Measurements from ENCODE around the gene MYCL. TPM values are rescaled to one million over a fixed set of nuclear protein-coding genes. Genes with fewer than 3 reads are reported as not detected.

Gene MYCL
- total and polyA plus RNA-seq, 2 of the 8 experiments (the other 6 are each of a cell fraction or from before 2014, with no cell fraction given) = 20.3 to 28.8 TPM

GRCh38 chr1:39926820-39927219 lies 25.1 kb upstream of the MYCL start:
- H2AK5ac ChIP-seq (ENCODE audit: low read depth, low read length) = 0 out of 2 replicates have a peak overlapping the region, but pooled peaks have one; percentile 8
- H3K36me3 ChIP-seq (ENCODE audit: control insufficient read depth in 2 of 4, insufficient read depth in 4 of 4, low read length in 3 of 4) = no peaks in the 10 kb centered on the region
- H3K23me2 ChIP-seq (ENCODE audit: low read depth, low read length) = no peaks in the 10 kb centered on the region
- peaks cover 3 to 8% (median 6%) of the 10 kb centered on the region in 4 experiments for H3K4me1 ChIP-seq (replicated peaks in 1 of 4; ENCODE audit: control insufficient read depth in 3 of 4, insufficient read depth in 4 of 4, low read length in 3 of 4)
- no peak overlapping the region for H3K4me3 ChIP-seq (ENCODE audit: extremely low read depth in 1 of 4, insufficient read depth in 2 of 4, low read depth in 3 of 4, low read length in 4 of 4)
- H3K14ac ChIP-seq (ENCODE audit: insufficient read length) = no peak overlapping the region
- H2BK15ac ChIP-seq (ENCODE audit: low read length) = peak overlapping the region; percentile 88; the same call in 1 of the 2 replicates
- no peak overlapping the region for H4K91ac ChIP-seq (replicated peaks; ENCODE audit: insufficient read length, low read length)
- no peak overlapping the region for H4K8ac ChIP-seq (ENCODE audit: extremely low read depth, insufficient read depth, low read length)
- FAIRE-seq (no peak), DNase-seq (ENCODE audit: low read depth in 1 of 2, low spot score in 2 of 2) (no peak)
- H4K20me1 ChIP-seq (replicated peaks in 1 of 2; ENCODE audit: control insufficient read depth in 1 of 2, insufficient read depth in 2 of 2, low read length in 2 of 2) = no peaks in the 10 kb centered on the region
- no peak overlapping the region for H3K4ac ChIP-seq (replicated peaks; ENCODE audit: insufficient read length, low read depth, low read length)
- H2BK5ac ChIP-seq (ENCODE audit: low read depth, low read length) = no peak overlapping the region
- no peak overlapping the region for H3K9ac ChIP-seq (replicated peaks in 1 of 4; ENCODE audit: extremely low read depth in 1 of 4, low read depth in 3 of 4, low read length in 3 of 4)
- H2AFZ ChIP-seq (ENCODE audit: low read length) = 0 out of 2 replicates have a peak overlapping the region, but pooled peaks have one; percentile 19
- 78% methylated on average over 6 of the region's 6 CpGs; no CpG with 5 or more reads in 1 of the 2 experiments for WGBS, 2 experiments (ENCODE audit: extremely low coverage in 1 of 2, insufficient coverage in 1 of 2, insufficient read length in 1 of 2, insufficient replicate concordance in 2 of 2, low coverage in 1 of 2, low lambda C conversion rate in 2 of 2, missing lambda C conversion rate in 1 of 2)
- H2BK12ac ChIP-seq (ENCODE audit: low read depth, low read length) = peak overlapping the region; percentile 85; the same call in 1 of the 2 replicates
- H3K79me2 ChIP-seq (ENCODE audit: control insufficient read depth in 1 of 2, insufficient read depth in 2 of 2, low read length in 2 of 2) = no peaks in the 10 kb centered on the region
- H3K27ac ChIP-seq (ENCODE audit: low read depth, low read length) = no peak overlapping the region
- no peak overlapping the region for H3K56ac ChIP-seq (replicated peaks; ENCODE audit: insufficient read length, low read depth, low read length)
- ChIA-PET CTCF (ENCODE audit: partially characterized antibody) (interaction anchor here (0.8 to 13.5 kb wide), 9 partner anchors 8 to 105 kb away, joined by 3 to 134 read pairs (median 4); no protein-coding TSS in a partner anchor), POLR2A (ENCODE audit: partially characterized antibody) (interaction anchor here (2.0 to 3.7 kb wide), 2 partner anchors 29 to 114 kb away, joined by 6 to 10 read pairs; partner anchors contain the start of genes CAP1 and MFSD2A)
- no peak overlapping the region for H3K4me2 ChIP-seq (ENCODE audit: insufficient read depth in 1 of 2, low read depth in 2 of 2, low read length in 2 of 2)
- no peak overlapping the region for H4K5ac ChIP-seq (ENCODE audit: insufficient read length, low read depth, low read length)
- no peak overlapping the region for H3K23ac ChIP-seq (ENCODE audit: insufficient read length)
- peaks cover 0 to 2% (median under 1%) of the 10 kb centered on the region in 4 experiments; a peak in 2 of 7 replicates for H3K27me3 ChIP-seq (replicated peaks in 1 of 4; ENCODE audit: control insufficient read depth in 3 of 4, extremely low read depth in 1 of 4, insufficient read depth in 3 of 4, low read length in 3 of 4)
- no peak overlapping the region for H2BK120ac ChIP-seq (replicated peaks; ENCODE audit: low read depth, low read length)
- no peaks in the 10 kb centered on the region for H3K9me3 ChIP-seq (ENCODE audit: insufficient read depth in 2 of 2, low read depth in 1 of 2, low read length in 1 of 2)
- H2BK20ac ChIP-seq (ENCODE audit: low read length) = no peak overlapping the region
- H3K79me1 ChIP-seq (ENCODE audit: low read depth, low read length) = no peaks in the 10 kb centered on the region
- no peak overlapping the region for H3K18ac ChIP-seq (ENCODE audit: extremely low read depth, low read length)
- no peak for TF ChIP-seq SUZ12 (IDR thresholded peaks at IDR 0.05; ENCODE audit: low read length)
- no peak for TF ChIP-seq HDAC2 (IDR thresholded peaks at IDR 0.05; ENCODE audit: borderline replicate concordance in 1 of 2, low read depth in 2 of 2, low read length in 2 of 2)
- no peak for TF ChIP-seq GABPA (IDR thresholded peaks at IDR 0.05; ENCODE audit: borderline replicate concordance, insufficient read depth, low read length)
- no peak for TF ChIP-seq USF2 (IDR thresholded peaks at IDR 0.05; ENCODE audit: low read length)
- no peak for TF ChIP-seq EP300 (IDR thresholded peaks at IDR 0.05; ENCODE audit: borderline replicate concordance in 1 of 2, low read depth in 2 of 2, low read length in 2 of 2)
- TF ChIP-seq EGR1 (IDR thresholded peaks at IDR 0.05; ENCODE audit: borderline replicate concordance, low read depth, low read length) = no peak
- no peak for TF ChIP-seq BRCA1 (IDR thresholded peaks at IDR 0.05; ENCODE audit: low read depth, low read length)
- no peak for TF ChIP-seq CHD1 (IDR thresholded peaks at IDR 0.05; ENCODE audit: low read depth, low read length)
- no peak for TF ChIP-seq HDAC6 (IDR thresholded peaks at IDR 0.05; ENCODE audit: low read depth, low read length)
- no peak for TF ChIP-seq MAX (IDR thresholded peaks at IDR 0.05)
- no peak for TF ChIP-seq CHD2 (IDR thresholded peaks at IDR 0.05; ENCODE audit: low read length)
- no peak for TF ChIP-seq POU5F1 (IDR thresholded peaks at IDR 0.05; ENCODE audit: low read depth, low read length)

Data from H1 (cell line).